GM21423 (cell line): ENCODE data around the gene SPSB2.
"Not testable (repeated sequence)": the region's sequence is repeated elsewhere in the genome, so short reads cannot be mapped to it uniquely, and the experiment has no call there.

Experiments used
- ATAC-seq: cut with Tn5 transposase; IDR thresholded peaks from one replicate; pipeline ENCODE4 v1.9.1; 2021; ENCODE audit warnings: mild to moderate bottlenecking, moderate library complexity; ENCODE audit not compliant: unreplicated experiment

Gene SPSB2, protein sequence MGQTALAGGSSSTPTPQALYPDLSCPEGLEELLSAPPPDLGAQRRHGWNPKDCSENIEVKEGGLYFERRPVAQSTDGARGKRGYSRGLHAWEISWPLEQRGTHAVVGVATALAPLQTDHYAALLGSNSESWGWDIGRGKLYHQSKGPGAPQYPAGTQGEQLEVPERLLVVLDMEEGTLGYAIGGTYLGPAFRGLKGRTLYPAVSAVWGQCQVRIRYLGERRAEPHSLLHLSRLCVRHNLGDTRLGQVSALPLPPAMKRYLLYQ

GRCh38 chr12:6873094-6874014, at the start of gene SPSB2:
TSS of gene SPSB2 (minus strand) at chr12:6873303. CDS start at chr12:6872901, 402 bp downstream.
- ATAC-seq = peak; percentile 74

DNA sequence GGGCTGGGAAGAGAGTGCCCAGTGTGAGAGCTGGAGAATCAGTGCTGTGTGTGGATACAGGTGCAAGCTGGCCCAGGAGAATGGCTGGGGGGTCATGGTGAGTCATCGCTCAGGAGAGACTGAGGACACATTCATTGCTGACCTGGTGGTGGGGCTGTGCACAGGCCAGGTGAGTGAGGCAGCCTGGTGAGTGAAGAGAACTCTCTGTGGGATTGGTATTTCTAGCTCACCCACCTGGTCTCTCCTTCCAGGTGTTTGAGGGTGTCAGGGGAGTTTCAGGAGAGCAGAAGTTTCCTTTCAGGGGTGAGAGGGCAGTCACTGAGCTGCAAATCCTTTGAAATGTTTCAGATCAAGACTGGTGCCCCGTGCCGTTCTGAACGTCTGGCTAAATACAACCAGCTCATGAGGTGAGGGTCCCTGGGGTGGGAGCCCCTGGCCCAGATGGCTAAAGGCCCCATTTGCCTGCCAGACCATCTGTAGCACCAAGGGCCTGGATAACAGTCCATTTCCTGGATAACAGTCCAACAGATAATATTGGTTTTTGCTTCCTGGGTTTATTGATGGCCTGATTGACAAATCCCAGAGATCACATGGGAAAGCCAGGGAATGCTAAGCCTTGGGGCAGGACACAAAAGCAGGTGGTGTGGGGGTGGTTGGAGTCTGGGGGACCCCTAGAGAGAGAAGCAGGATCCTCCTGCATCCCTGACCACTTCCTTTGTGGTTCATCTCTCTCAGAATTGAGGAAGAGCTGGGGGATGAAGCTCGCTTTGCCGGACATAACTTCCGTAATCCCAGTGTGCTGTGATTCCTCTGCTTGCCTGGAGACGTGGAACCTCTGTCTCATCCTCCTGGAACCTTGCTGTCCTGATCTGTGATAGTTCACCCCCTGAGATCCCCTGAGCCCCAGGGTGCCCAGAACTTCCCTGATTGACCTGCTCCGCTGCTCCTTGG, 49.2 kb upstream of the SPSB2 start:
- ATAC-seq = no peak

- ATAC-seq = no peak
Measured at GRCh38 chr12:6921539-6921938, 48.4 kb upstream of the SPSB2 start.

DNA sequence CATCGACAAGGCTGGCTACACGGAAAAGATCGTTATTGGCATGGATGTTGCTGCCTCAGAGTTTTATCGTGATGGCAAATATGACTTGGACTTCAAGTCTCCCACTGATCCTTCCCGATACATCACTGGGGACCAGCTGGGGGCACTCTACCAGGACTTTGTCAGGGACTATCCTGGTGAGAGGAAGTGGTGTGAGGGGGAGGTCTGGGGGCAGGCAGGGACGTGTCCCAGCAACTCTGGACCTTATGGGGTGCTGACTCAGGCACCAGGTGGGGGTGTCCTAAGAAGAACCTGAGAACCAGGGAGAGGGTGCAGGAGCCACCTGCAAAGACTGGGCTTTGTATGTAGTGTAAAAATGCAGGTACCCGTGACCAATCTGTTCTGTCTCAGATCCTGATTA, 46.5 kb upstream of the SPSB2 start:
- ATAC-seq = no peak

DNA sequence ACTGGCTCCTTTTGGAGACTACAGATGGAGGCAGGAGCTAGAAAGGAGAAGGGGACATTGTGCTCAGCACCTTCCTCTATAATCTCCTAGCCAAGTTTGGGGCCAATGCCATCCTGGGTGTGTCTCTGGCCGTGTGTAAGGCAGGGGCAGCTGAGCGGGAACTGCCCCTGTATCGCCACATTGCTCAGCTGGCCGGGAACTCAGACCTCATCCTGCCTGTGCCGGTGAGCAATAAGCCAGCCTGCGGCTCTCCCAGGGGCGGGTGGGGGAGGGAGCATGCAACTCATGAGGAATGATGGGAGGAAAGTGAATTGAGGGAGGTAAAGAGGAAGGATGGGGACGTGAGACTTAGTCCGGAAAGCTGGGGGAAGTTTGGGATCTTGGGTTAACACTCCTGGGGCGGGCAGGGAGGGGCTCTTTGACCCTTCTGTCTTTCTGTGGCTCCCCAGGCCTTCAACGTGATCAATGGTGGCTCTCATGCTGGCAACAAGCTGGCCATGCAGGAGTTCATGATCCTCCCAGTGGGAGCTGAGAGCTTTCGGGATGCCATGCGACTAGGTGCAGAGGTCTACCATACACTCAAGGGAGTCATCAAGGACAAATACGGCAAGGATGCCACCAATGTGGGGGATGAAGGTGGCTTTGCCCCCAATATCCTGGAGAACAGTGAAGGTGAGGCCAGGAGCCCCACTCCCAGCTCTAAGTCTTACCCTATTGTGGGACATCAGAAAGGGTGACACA, 44.6 kb upstream of the SPSB2 start:
- ATAC-seq = no peak

DNA sequence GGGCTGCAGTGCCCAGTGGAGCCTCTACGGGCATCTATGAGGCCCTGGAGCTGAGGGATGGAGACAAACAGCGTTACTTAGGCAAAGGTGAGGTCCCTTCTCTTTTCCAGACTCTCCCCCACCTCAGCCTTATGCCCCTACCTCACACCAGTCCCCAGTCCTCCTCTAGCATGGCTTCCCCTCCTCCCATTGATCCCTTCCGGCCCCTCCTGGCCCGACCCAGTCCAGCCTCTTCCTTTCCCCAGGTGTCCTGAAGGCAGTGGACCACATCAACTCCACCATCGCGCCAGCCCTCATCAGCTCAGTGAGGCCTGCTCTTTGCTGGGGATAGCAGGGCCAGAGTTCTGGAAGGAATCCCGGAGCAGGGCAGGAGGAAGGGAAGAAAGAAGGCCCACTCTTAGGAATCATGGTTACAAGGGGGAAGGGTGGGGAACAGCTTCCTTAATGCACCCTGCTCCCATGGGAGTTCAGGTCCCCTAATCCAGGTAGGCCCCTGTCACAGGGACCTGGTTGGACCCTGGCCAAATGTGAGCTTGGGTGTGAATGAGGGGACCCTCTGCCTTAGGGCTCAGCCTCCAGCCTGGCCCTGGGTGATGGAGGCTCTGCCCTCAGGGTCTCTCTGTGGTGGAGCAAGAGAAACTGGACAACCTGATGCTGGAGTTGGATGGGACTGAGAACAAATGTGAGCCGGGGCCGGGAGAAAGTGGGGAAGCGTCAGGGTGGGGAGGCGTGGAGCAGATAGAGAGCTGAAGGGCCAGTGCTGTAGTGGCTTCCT, 43.5 kb upstream of the SPSB2 start:
- no peak for ATAC-seq

- ATAC-seq = no peak
Measured at GRCh38 chr12:6915789-6916285, 42.7 kb upstream of the SPSB2 start.

DNA sequence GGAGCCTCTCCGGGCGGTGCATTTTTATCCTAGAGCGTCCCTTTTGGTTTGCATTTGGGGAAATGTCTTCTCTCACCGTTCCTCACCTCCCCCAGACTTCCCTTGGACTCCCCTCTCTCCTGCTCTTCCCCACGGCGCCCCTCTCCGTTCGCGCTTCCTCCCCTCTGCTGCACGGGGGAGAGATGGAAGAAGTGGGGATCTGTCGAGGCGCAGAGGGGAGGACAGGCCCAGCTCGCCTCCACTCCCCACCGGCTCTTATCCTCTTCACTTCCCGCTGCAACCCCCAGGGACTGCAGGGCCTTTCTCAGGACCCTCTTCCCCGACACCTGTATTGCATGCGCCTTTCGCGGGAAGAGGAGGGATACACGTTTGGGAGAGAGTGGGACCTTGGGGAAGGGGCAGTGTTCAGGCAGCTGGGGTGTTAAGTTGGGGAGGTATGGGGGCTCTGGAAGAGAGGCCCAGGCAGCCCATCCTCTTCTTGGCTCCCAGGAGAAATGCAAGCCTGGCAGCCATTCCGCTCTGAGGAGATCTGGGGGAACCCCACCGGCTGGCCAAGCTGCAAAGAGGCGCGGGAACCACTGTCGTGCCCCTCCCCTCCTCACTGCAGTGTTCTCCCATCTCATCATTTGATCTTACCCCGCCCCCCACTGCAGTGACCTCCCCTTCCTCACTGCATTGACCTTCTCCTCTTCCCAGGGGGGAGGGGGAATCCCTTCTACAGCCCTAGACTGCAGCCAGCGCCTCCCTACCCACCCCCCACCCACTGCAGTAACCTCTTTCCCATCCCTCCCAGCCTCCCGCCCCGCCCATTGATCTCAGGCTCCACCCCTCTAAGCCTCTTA, 42.1 kb upstream of the SPSB2 start:
- no peak for ATAC-seq

- ATAC-seq = peak; percentile 78
Measured at GRCh38 chr12:6914246-6914946, 41.3 kb upstream of the SPSB2 start, which contains the start of gene ENO2. TSS of gene ENO2 (plus strand) at chr12:6914580. CDS start at chr12:6915833, 1,253 bp downstream.

DNA sequence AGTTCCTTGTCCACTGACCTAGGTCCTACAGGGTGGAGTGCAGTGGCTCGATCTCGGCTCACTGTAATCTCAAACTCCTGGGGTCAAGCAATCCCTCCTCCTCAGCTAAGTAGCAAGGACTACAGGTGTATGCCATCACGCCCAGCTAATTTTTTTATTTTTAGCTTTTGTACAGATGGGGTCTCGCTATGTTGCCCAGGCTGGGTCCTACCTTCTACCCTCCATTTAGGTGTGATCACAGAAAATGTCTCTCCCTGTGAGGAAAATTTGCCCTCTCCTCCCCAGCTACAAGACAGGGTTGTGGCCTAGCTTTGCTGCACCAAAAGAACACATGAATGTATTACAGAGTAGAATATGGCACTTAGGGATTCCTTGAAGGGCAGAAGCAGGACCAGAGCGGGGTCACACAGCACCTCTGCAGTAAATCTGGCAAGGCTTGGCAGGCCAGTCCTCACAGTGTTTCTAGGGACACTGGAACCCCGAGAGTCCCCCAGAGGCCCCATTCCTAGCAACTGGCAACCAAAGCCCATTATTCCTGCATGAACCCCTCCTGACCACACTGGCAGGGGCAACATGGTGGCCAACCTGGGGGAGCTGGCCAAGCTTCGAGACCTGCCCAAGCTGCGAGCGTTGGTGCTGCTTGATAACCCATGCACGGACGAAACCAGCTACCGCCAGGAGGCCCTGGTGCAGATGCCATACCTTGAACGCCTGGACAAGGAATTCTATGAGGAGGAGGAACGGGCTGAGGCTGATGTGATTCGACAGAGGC, 39.2 kb upstream of the SPSB2 start:
- no peak for ATAC-seq

- ATAC-seq = no peak
Measured at GRCh38 chr12:6909421-6910145, 36.5 kb upstream of the SPSB2 start.

DNA sequence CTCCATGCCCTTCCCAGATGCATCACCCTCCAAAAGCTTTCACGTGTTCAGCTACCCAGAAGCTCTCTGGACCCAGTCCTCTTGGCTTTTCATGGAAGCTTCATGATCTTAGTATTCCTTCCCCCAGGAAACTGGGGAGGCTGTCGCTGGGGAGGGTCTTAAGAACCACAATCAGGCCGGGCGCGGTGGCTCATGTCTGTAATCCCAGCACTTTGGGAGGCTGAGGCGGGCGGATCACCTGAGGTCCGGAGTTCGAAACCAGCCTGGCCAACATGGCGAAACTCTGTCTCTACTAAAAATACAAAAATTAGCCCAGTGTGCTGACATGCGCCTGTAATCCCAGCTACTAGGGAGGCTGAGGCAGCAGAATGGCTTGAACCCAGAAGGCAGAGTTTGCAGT, 35.0 kb upstream of the SPSB2 start:
- not testable (repeated sequence) for ATAC-seq

GRCh38 chr12:6905414-6906040, 32.4 kb upstream of the SPSB2 start:
- no peak for ATAC-seq

GRCh38 chr12:6904280-6905276, 31.5 kb upstream of the SPSB2 start, which contains the start of gene LRRC23:
TSS of gene LRRC23 (plus strand) at chr12:6904822. CDS start at chr12:6905634, 812 bp downstream.
- ATAC-seq = peak; percentile 96
